CD4-positive, alpha-beta T cell (primary cell): ENCODE results near the gene GLG1. TPM values are rescaled to one million over a fixed set of nuclear protein-coding genes. Genes with fewer than 3 reads are reported as not detected.
"Not testable (repeated sequence)": the region's sequence is repeated elsewhere in the genome, so short reads cannot be mapped to it uniquely, and the experiment has no call there.

Experiments used
- ATAC-seq: fragments of 200-7000 bp; cut with Tn5 transposase; one replicate; pipeline ENCODE4 v1.10.0; 2022; ENCODE audit warnings: mild to moderate bottlenecking; ENCODE audit not compliant: poor library complexity
- CTCF ChIA-PET: fragments of 350-600 bp; sonication (Branson Sonifier 250); formaldehyde crosslinking; loops from one replicate; lab custom pipeline; 2021; ENCODE audit warnings: antibody characterized with exemption, inconsistent platforms; lab: Charles Lee
- POLR2A ChIA-PET: fragments of 350-600 bp; sonication (Branson Sonifier 250); formaldehyde crosslinking; loops from one replicate; lab custom pipeline; 2021; ENCODE audit warnings: antibody characterized with exemption, inconsistent platforms; lab: Charles Lee
- DNase-seq, 14 experiments: peaks; one replicate each; pipeline ENCODE4 v3.0.0-alpha.2; 2013 to 2020; ENCODE audit warnings: mixed read lengths in 2 of 14
- H3K27ac ChIP-seq, 2 donors: one replicate each; pipeline versions ENCODE4 v1.5.1 to v1.7.0; 2013; ENCODE audit warnings: low read length in 2 of 2, low read depth in 1 of 2, mild to moderate bottlenecking in 1 of 2
- H3K27me3 ChIP-seq, 2 experiments: 1 replicate in 1 of 2; 2 replicates in 1 of 2; pipeline versions ENCODE4 v1.6.1 to v1.7.0; 2013; ENCODE audit warnings: low read length in 2 of 2, control low read depth in 1 of 2, mild to moderate bottlenecking in 1 of 2, moderate library complexity in 1 of 2; ENCODE audit not compliant: insufficient read depth in 2 of 2, control insufficient read depth in 1 of 2
- H3K36me3 ChIP-seq: one replicate; pipeline ENCODE4 v1.6.1; 2013; ENCODE audit warnings: low read length, control low read depth; ENCODE audit not compliant: insufficient read depth
- H3K4me1 ChIP-seq: one replicate; pipeline ENCODE4 v1.6.1; 2013; ENCODE audit warnings: low read length, control low read depth; ENCODE audit not compliant: insufficient read depth
- H3K4me3 ChIP-seq: one replicate; pipeline ENCODE4 v1.5.1; 2013; ENCODE audit warnings: mild to moderate bottlenecking, low read length, moderate library complexity
- H3K9me3 ChIP-seq, 2 experiments: 1 replicate in 1 of 2; 2 replicates in 1 of 2; pipeline versions ENCODE4 v1.6.1 to v1.7.0; 2013; ENCODE audit warnings: low read length in 2 of 2, mild to moderate bottlenecking in 2 of 2, control low read depth in 1 of 2, moderate library complexity in 1 of 2; ENCODE audit not compliant: control insufficient read depth in 1 of 2, insufficient read depth in 1 of 2
- H3K27ac Mint-ChIP-seq: one replicate; pipeline ENCODE4 v1.8.0; 2020; ENCODE audit warnings: mixed read lengths
- H3K27me3 Mint-ChIP-seq: one replicate; pipeline ENCODE4 v1.8.0; 2021; ENCODE audit warnings: mixed read lengths
- H3K36me3 Mint-ChIP-seq: one replicate; pipeline ENCODE4 v1.8.0; 2021; ENCODE audit warnings: low read depth, mixed read lengths
- H3K4me1 Mint-ChIP-seq: one replicate; pipeline ENCODE4 v1.8.0; 2021; ENCODE audit warnings: low read depth, mixed read lengths
- H3K4me3 Mint-ChIP-seq: one replicate; pipeline ENCODE4 v1.8.0; 2020; ENCODE audit warnings: mild to moderate bottlenecking, mixed read lengths
- H3K9me3 Mint-ChIP-seq: one replicate; pipeline ENCODE4 v1.8.0; 2020; ENCODE audit warnings: mixed read lengths
- intact Hi-C, 2 experiments: fragments of 100-400 bp; cut with DNase I in 1 of 2; cut with micrococcal nuclease in 1 of 2; formaldehyde crosslinking; loops; one replicate each; pipeline versions ENCODE4 v1.15.1 to v1.9.0; 2023 to 2025; cut with DNase I, micrococcal nuclease
- total RNA-seq, 174 experiments: library from RNA in 2 of 174; stranded (reverse) in 2 of 174; gene quantifications; one replicate each; pipeline ENCODE4 v1.2.3 and lab custom pipeline; 2021 to 2026
- TF ChIP-seq, protein P1 (sequence below): fragments of 200-600 bp; IDR thresholded peaks from one replicate; pipeline ENCODE4 v1.8.0; 2022; ENCODE audit warnings: antibody characterized with exemption, mild to moderate bottlenecking

Gene GLG1
- total RNA-seq, 2 experiments from 2014 or later: 110 to 114 TPM

DNA sequence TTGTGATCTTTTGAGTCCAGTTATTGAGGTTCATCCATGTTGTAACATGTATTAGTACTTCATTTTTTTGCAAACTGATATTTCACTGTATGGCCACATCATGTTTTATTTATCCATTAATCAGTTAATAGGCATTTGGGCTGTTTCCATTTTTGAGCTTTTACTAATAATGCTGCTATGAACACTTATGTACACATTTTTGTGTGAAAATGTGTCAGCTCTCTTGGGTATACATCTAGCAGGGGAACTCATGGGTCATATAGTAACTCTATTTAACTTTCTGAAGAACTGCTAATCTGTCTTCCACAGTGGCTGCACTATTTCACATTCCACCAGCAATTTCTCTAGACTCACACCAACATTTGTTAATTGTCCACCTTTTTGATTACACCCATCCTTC lies 82.0 kb downstream of the GLG1 start:
- Mint-ChIP-seq H3K27ac (peak overlapping the region; percentile 47), H3K27me3 (no peaks in the 10 kb centered on the region), H3K36me3 (peaks cover 75% of the 10 kb centered on the region), H3K4me1 (peaks cover 28% of the 10 kb centered on the region), H3K4me3 (no peak overlapping the region), H3K9me3 (no peaks in the 10 kb centered on the region)
- no peak overlapping the region for H3K4me3 ChIP-seq
- H3K4me1 ChIP-seq: no peaks in the 10 kb centered on the region
- no peaks in the 10 kb centered on the region for H3K27me3 ChIP-seq
- DNase-seq (no peak), ATAC-seq (no peak)
- CTCF ChIA-PET: no interaction called here
- TF ChIP-seq, protein P1, sequence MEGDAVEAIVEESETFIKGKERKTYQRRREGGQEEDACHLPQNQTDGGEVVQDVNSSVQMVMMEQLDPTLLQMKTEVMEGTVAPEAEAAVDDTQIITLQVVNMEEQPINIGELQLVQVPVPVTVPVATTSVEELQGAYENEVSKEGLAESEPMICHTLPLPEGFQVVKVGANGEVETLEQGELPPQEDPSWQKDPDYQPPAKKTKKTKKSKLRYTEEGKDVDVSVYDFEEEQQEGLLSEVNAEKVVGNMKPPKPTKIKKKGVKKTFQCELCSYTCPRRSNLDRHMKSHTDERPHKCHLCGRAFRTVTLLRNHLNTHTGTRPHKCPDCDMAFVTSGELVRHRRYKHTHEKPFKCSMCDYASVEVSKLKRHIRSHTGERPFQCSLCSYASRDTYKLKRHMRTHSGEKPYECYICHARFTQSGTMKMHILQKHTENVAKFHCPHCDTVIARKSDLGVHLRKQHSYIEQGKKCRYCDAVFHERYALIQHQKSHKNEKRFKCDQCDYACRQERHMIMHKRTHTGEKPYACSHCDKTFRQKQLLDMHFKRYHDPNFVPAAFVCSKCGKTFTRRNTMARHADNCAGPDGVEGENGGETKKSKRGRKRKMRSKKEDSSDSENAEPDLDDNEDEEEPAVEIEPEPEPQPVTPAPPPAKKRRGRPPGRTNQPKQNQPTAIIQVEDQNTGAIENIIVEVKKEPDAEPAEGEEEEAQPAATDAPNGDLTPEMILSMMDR: no peak
- POLR2A ChIA-PET: no interaction called here
- intact Hi-C loops: no loop called here
- peaks cover 0 to 6% of the 10 kb centered on the region in 2 experiments for H3K9me3 ChIP-seq
- peaks cover 22% of the 10 kb centered on the region for H3K36me3 ChIP-seq
- no peak overlapping the region for H3K27ac ChIP-seq

DNA sequence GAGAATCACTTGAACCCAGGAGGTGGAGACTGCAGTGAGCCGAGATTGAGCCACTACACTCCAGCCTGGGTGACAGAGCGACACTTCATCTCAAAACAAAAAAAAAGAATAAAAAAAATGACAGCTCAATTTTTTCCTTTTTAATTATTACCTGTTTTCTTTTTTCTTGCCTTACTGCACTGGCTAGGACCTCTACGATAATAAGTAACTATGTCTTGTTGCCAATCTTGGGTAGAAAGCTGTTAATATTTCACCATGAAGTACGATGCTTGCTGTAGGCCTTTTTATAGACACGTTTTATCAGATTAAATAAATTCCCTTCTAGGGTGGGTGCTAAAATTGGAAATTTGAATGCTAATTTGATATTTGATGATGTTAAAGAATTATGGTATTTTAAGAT lies 82.8 kb downstream of the GLG1 start:
- Mint-ChIP-seq H3K27ac (no peak overlapping the region), H3K9me3 (no peaks in the 10 kb centered on the region), H3K4me1 (peaks cover 34% of the 10 kb centered on the region), H3K36me3 (peaks cover 74% of the 10 kb centered on the region), H3K27me3 (no peaks in the 10 kb centered on the region), H3K4me3 (no peak overlapping the region)
- no peaks in the 10 kb centered on the region for H3K4me1 ChIP-seq
- H3K4me3 ChIP-seq: no peak overlapping the region
- H3K36me3 ChIP-seq: peaks cover 22% of the 10 kb centered on the region
- TF ChIP-seq, protein P1: no peak
- ATAC-seq (no peak), DNase-seq (no peak)
- intact Hi-C loops: no loop called here
- CTCF ChIA-PET: interaction anchor here (0.5 kb wide), 1 partner anchor 249 kb away, joined by 3 read pairs; no protein-coding TSS in a partner anchor
- H3K27ac ChIP-seq: no peak overlapping the region
- no peaks in the 10 kb centered on the region for H3K27me3 ChIP-seq
- POLR2A ChIA-PET: no interaction called here
- H3K9me3 ChIP-seq: peaks cover 0 to 6% of the 10 kb centered on the region in 2 experiments

GRCh38 chr16:74523706-74524105 lies 83.2 kb downstream of the GLG1 start:
- intact Hi-C loops, DNase-seq, H3K27me3 Mint-ChIP-seq, H3K4me3 ChIP-seq, H3K27ac ChIP-seq, ATAC-seq, H3K9me3 Mint-ChIP-seq, H3K27ac Mint-ChIP-seq, H3K27me3 ChIP-seq, H3K9me3 ChIP-seq, CTCF ChIA-PET, H3K4me3 Mint-ChIP-seq, POLR2A ChIA-PET, H3K4me1 ChIP-seq: not testable (repeated sequence)
- Mint-ChIP-seq H3K4me1 (peaks cover 34% of the 10 kb centered on the region), H3K36me3 (peaks cover 77% of the 10 kb centered on the region)
- peaks cover 22% of the 10 kb centered on the region for H3K36me3 ChIP-seq

GRCh38 chr16:74522160-74522559 lies 84.8 kb downstream of the GLG1 start:
- H3K9me3 ChIP-seq: peaks cover 0 to 6% of the 10 kb centered on the region in 2 experiments
- CTCF ChIA-PET: no interaction called here
- no peak for DNase-seq
- Mint-ChIP-seq H3K36me3 (peaks cover 79% of the 10 kb centered on the region), H3K4me1 (peaks cover 49% of the 10 kb centered on the region), H3K4me3 (no peak overlapping the region), H3K9me3 (no peaks in the 10 kb centered on the region), H3K27me3 (no peaks in the 10 kb centered on the region), H3K27ac (peak overlapping the region; percentile 22)
- POLR2A ChIA-PET: interaction anchor here (2.0 kb wide), 1 partner anchor 85 kb away, joined by 4 read pairs; the partner anchor contains the start of gene GLG1
- no peaks in the 10 kb centered on the region for H3K27me3 ChIP-seq
- H3K36me3 ChIP-seq: peaks cover 22% of the 10 kb centered on the region
- no peaks in the 10 kb centered on the region for H3K4me1 ChIP-seq
- intact Hi-C loops: no loop called here
- TF ChIP-seq, protein P1: no peak
- no peak overlapping the region for H3K4me3 ChIP-seq
- H3K27ac ChIP-seq: no peak overlapping the region
- no peak for ATAC-seq
